H1 (cell line): ENCODE measurements around the gene BBS5. TPM values are rescaled to one million over a fixed set of nuclear protein-coding genes. Genes with fewer than 3 reads are reported as not detected.

Source experiments
- CTCF ChIA-PET: fragments of 300-600 bp; sonication (Branson Sonifier 250); formaldehyde crosslinking; loops from one replicate; lab custom pipeline; 2021; ENCODE audit not compliant: partially characterized antibody; lab: Charles Lee
- POLR2A ChIA-PET: fragments of 300-600 bp; sonication (Branson Sonifier 250); formaldehyde crosslinking; loops from one replicate; lab custom pipeline; 2021; ENCODE audit warnings: inconsistent platforms; ENCODE audit not compliant: partially characterized antibody; lab: Charles Lee
- DNase-seq, 2 experiments: peaks; one replicate each; pipeline versions ENCODE4 v3.0.0 to v3.0.0-alpha.2; 2010 to 2022; ENCODE audit warnings: low spot score in 2 of 2, low read depth in 1 of 2, mixed read lengths in 1 of 2
- FAIRE-seq: peaks from 2 replicates; lab custom pipeline; 2011; peaks lifted over from hg19 to GRCh38; lab: Jason Lieb, UNC
- H2AFZ ChIP-seq: 2 replicates; pipeline ENCODE4 v1.8.1; 2012; ENCODE audit warnings: low read length, inconsistent platforms
- H2AK5ac ChIP-seq: 2 replicates; pipeline ENCODE4 v1.6.1; 2013; ENCODE audit warnings: low read depth, low read length
- H2BK120ac ChIP-seq: replicated peaks from 2 replicates; pipeline ENCODE3; 2013; ENCODE audit warnings: low read depth, low read length, inconsistent platforms
- H2BK12ac ChIP-seq: 2 replicates; pipeline ENCODE4 v1.6.1; 2013; ENCODE audit warnings: low read depth, low read length
- H2BK15ac ChIP-seq: 2 replicates; pipeline ENCODE4 v1.6.1; 2013; ENCODE audit warnings: low read length
- H2BK20ac ChIP-seq: 2 replicates; pipeline ENCODE4 v1.6.1; 2013; ENCODE audit warnings: low read length
- H2BK5ac ChIP-seq: 2 replicates; pipeline ENCODE4 v1.6.1; 2013; ENCODE audit warnings: low read depth, low read length
- H3K14ac ChIP-seq: 2 replicates; pipeline ENCODE4 v1.6.1; 2013; ENCODE audit warnings: inconsistent platforms; ENCODE audit not compliant: insufficient read length
- H3K18ac ChIP-seq: 2 replicates; pipeline ENCODE4 v1.6.1; 2013; ENCODE audit warnings: low read length; ENCODE audit errors: extremely low read depth
- H3K23ac ChIP-seq: 2 replicates; pipeline ENCODE4 v1.6.1; 2013; ENCODE audit warnings: inconsistent platforms; ENCODE audit not compliant: insufficient read length
- H3K23me2 ChIP-seq: 2 replicates; pipeline ENCODE4 v1.6.1; 2013; ENCODE audit warnings: low read depth, low read length
- H3K27ac ChIP-seq: 2 replicates; pipeline ENCODE4 v1.6.1; 2011; ENCODE audit warnings: low read depth, low read length, inconsistent platforms
- H3K27me3 ChIP-seq, 4 experiments: replicated peaks in 1 of 4; 1 replicate in 1 of 4; 2 replicates in 3 of 4; pipeline versions ENCODE4 v1.6.1 to v1.8.1; 2011 to 2013; ENCODE audit warnings: low read length in 3 of 4, mild to moderate bottlenecking in 3 of 4, inconsistent platforms in 2 of 4, mixed read lengths in 2 of 4, moderate library complexity in 1 of 4; ENCODE audit not compliant: control insufficient read depth in 3 of 4, insufficient read depth in 3 of 4; ENCODE audit errors: extremely low read depth in 1 of 4
- H3K36me3 ChIP-seq, 4 experiments: 2 replicates each; pipeline versions ENCODE4 v1.6.1 to v1.8.1; 2011 to 2013; ENCODE audit warnings: mild to moderate bottlenecking in 4 of 4, low read length in 3 of 4, moderate library complexity in 2 of 4, control low read depth in 1 of 4, inconsistent platforms in 1 of 4; ENCODE audit not compliant: insufficient read depth in 4 of 4, control insufficient read depth in 2 of 4
- H3K4ac ChIP-seq: replicated peaks from 2 replicates; pipeline ENCODE3; 2013; ENCODE audit warnings: low read length, low read depth, mixed read lengths, inconsistent platforms; ENCODE audit not compliant: insufficient read length
- H3K4me1 ChIP-seq, 4 experiments: replicated peaks in 1 of 4; 1 replicate in 1 of 4; 2 replicates in 3 of 4; pipeline versions ENCODE4 v1.6.1 to v1.8.1; 2011 to 2013; ENCODE audit warnings: low read length in 3 of 4, inconsistent platforms in 2 of 4, mixed read lengths in 1 of 4; ENCODE audit not compliant: insufficient read depth in 4 of 4, control insufficient read depth in 3 of 4
- H3K4me2 ChIP-seq, 2 experiments: 2 replicates each; pipeline versions ENCODE4 v1.6.1 to v1.8.1; 2011 to 2013; ENCODE audit warnings: low read depth in 2 of 2, low read length in 2 of 2, control low read depth in 1 of 2, inconsistent platforms in 1 of 2, mild to moderate bottlenecking in 1 of 2; ENCODE audit not compliant: insufficient read depth in 1 of 2
- H3K4me3 ChIP-seq, 4 experiments: fragments of 200-600, 300-600 bp in 1 of 4; sonication (generic), shearing (Covaris generic), sonication (Bioruptor Twin) in 1 of 4; 2 replicates each; pipeline versions ENCODE4 v1.5.1 to v1.8.1; 2011 to 2016; ENCODE audit warnings: low read length in 4 of 4, low read depth in 3 of 4, control low read depth in 2 of 4, inconsistent platforms in 2 of 4, mild to moderate bottlenecking in 2 of 4, mixed read lengths in 1 of 4, moderate library complexity in 1 of 4; ENCODE audit not compliant: insufficient read depth in 2 of 4; ENCODE audit errors: extremely low read depth in 1 of 4
- H3K56ac ChIP-seq: replicated peaks from 2 replicates; pipeline ENCODE3; 2013; ENCODE audit warnings: low read depth, mild to moderate bottlenecking, mixed read lengths, low read length, inconsistent platforms; ENCODE audit not compliant: insufficient read length
- H3K79me1 ChIP-seq: 2 replicates; pipeline ENCODE4 v1.6.1; 2013; ENCODE audit warnings: low read depth, low read length, control low read depth
- H3K79me2 ChIP-seq, 2 experiments: 2 replicates each; pipeline versions ENCODE4 v1.6.1 to v1.8.1; 2012 to 2013; ENCODE audit warnings: low read length in 2 of 2, mild to moderate bottlenecking in 2 of 2, inconsistent platforms in 1 of 2; ENCODE audit not compliant: insufficient read depth in 2 of 2, control insufficient read depth in 1 of 2
- H3K9ac ChIP-seq, 4 experiments: replicated peaks in 1 of 4; 1 replicate in 1 of 4; 2 replicates in 3 of 4; pipeline versions ENCODE4 v1.6.1 to v1.8.1; 2011 to 2013; ENCODE audit warnings: low read depth in 3 of 4, low read length in 3 of 4, control low read depth in 2 of 4, mild to moderate bottlenecking in 2 of 4, moderate library complexity in 2 of 4, inconsistent platforms in 1 of 4; ENCODE audit errors: extremely low read depth in 1 of 4
- H3K9me3 ChIP-seq, 2 experiments: 2 replicates each; pipeline versions ENCODE4 v1.6.1 to v1.8.1; 2012 to 2013; ENCODE audit warnings: mild to moderate bottlenecking in 2 of 2, moderate library complexity in 2 of 2, control low read depth in 1 of 2, inconsistent platforms in 1 of 2, low read depth in 1 of 2, low read length in 1 of 2, mixed read lengths in 1 of 2; ENCODE audit not compliant: insufficient read depth in 2 of 2
- H4K20me1 ChIP-seq, 2 experiments: replicated peaks in 1 of 2; 2 replicates each; pipeline versions ENCODE3 to v1.8.1; 2011 to 2013; ENCODE audit warnings: inconsistent platforms in 2 of 2, low read length in 2 of 2, mild to moderate bottlenecking in 1 of 2; ENCODE audit not compliant: insufficient read depth in 2 of 2, control insufficient read depth in 1 of 2
- H4K5ac ChIP-seq: 2 replicates; pipeline ENCODE4 v1.6.1; 2013; ENCODE audit warnings: low read length, low read depth, mixed read lengths, inconsistent platforms; ENCODE audit not compliant: insufficient read length
- H4K8ac ChIP-seq: 2 replicates; pipeline ENCODE4 v1.8.0; 2013; ENCODE audit warnings: mild to moderate bottlenecking, moderate library complexity, low read length, inconsistent platforms; ENCODE audit not compliant: insufficient read depth; ENCODE audit errors: extremely low read depth
- H4K91ac ChIP-seq: replicated peaks from 2 replicates; pipeline ENCODE3; 2013; ENCODE audit warnings: low read length, mixed read lengths, inconsistent platforms; ENCODE audit not compliant: insufficient read length
- ATF3 ChIP-seq: IDR thresholded peaks from 2 replicates; pipeline ENCODE4 v1.6.1; 2011; ENCODE audit warnings: low read depth, mild to moderate bottlenecking, low read length; ENCODE audit not compliant: insufficient read depth
- JUND ChIP-seq: IDR thresholded peaks from 2 replicates; pipeline ENCODE4 v1.6.1; 2011; ENCODE audit warnings: mild to moderate bottlenecking, improper control_type of control experiment, low read length
- RFX5 ChIP-seq: IDR thresholded peaks from 2 replicates; pipeline ENCODE4 v1.6.1; 2011; ENCODE audit warnings: low read depth, low read length, improper control_type of control experiment, borderline replicate concordance
- WGBS, 2 experiments: shearing (Covaris generic) in 1 of 2; methylation state at CpG; one replicate each; pipeline versions ENCODE4 v1.1.6 to v1.1.7; 2013 to 2015; ENCODE audit warnings: low lambda C conversion rate in 2 of 2, mixed read lengths in 2 of 2, inconsistent platforms in 1 of 2, low coverage in 1 of 2, missing lambda C conversion rate in 1 of 2; ENCODE audit not compliant: insufficient replicate concordance in 2 of 2, insufficient coverage in 1 of 2, insufficient read length in 1 of 2; ENCODE audit errors: extremely low coverage in 1 of 2, missing lambda C conversion rate in 1 of 2; 5-methylcytosine and 5-hydroxymethylcytosine counted together
- polyA plus RNA-seq, 7 experiments: library from polyadenylated mRNA; depleted of rRNA in 3 of 7; stranded (reverse) in 5 of 7; unstranded in 2 of 7; fragments of >200 nt in 5 of 7; fragments of 200-250 nt in 2 of 7; gene quantifications; 1 replicate in 5 of 7; 2 replicates in 1 of 7; 4 replicates in 1 of 7; pipeline versions ENCODE4 v1.2.1 to v1.2.3, GENCODE V29; 2011 to 2013; ENCODE audit warnings: missing spikeins in 2 of 7, mixed read lengths in 2 of 7
- total RNA-seq: library from RNA; stranded (reverse); fragmentation: NEBNext Ultra II Directional; extraction: Animal tissue kit (Norgen Biotek cat#: 25700); gene quantifications from 2 replicates; pipeline ENCODE4 v1.2.1, GENCODE V29; 2021

The BBS5 gene
- total and polyA plus RNA-seq, 2 of the 8 experiments (the other 6 are each of a cell fraction or from before 2014, with no cell fraction given): 0.20 to 0.36 TPM

DNA sequence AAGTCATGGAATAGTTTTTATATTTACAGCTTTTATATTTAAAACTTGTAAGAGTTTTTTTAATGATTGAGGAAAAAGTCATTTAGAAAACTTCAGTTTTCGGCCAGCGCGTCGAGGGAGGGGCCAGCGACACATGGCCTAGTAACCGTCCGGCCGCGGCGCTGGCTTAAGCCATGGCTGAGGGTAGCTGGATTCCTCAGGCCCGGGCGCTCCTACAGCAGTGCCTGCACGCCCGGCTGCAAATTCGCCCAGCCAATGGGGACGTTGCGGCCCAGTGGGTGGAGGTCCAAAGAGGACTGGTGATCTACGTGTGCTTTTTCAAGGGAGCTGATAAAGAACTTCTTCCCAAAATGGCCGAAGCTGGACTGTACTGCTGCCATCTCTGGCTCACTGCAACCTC is 25.4 kb downstream of the BBS5 start:
- CTCF ChIA-PET: no interaction called here
- Histone ChIP-seq H2AFZ (no peak overlapping the region), H3K18ac (no peak overlapping the region), H4K20me1 (no peaks in the 10 kb centered on the region), H3K23me2 (no peaks in the 10 kb centered on the region), H3K9ac (no peak overlapping the region), H4K8ac (no peak overlapping the region), H3K4me1 (peaks cover 0 to 2% (median 0%) of the 10 kb centered on the region in 4 experiments; a peak in 1 of 7 replicates), H3K14ac (no peak overlapping the region), H3K36me3 (no peaks in the 10 kb centered on the region; a peak in 1 of 8 replicates)
- TF ChIP-seq ATF3: no peak
- TF ChIP-seq JUND: no peak
- TF ChIP-seq RFX5: no peak
- TF ChIP-seq, all 59 proteins: peak for 0
- no peak overlapping the region for H4K91ac ChIP-seq
- no peak overlapping the region for H2AK5ac ChIP-seq
- no peak overlapping the region for H3K56ac ChIP-seq
- H3K4ac ChIP-seq: no peak overlapping the region
- POLR2A ChIA-PET: no interaction called here
- no peak overlapping the region for H2BK120ac ChIP-seq
- no peak overlapping the region for H3K4me3 ChIP-seq
- H3K79me1 ChIP-seq: no peaks in the 10 kb centered on the region
- FAIRE-seq (no peak), DNase-seq (no peak)
- H2BK5ac ChIP-seq: no peak overlapping the region
- no peak overlapping the region for H2BK15ac ChIP-seq
- no peak overlapping the region for H3K27ac ChIP-seq
- H3K4me2 ChIP-seq: no peak overlapping the region
- no peaks in the 10 kb centered on the region for H3K27me3 ChIP-seq
- no peaks in the 10 kb centered on the region for H3K79me2 ChIP-seq
- no peak overlapping the region for H2BK20ac ChIP-seq
- H4K5ac ChIP-seq: no peak overlapping the region
- H2BK12ac ChIP-seq: no peak overlapping the region
- no peak overlapping the region for H3K23ac ChIP-seq
- 95% methylated on average over 16 of the region's 19 CpGs; no CpG with 5 or more reads in 1 of the 2 experiments for WGBS, 2 experiments
- H3K9me3 ChIP-seq: peaks cover 0 to 12% of the 10 kb centered on the region in 2 experiments; a peak in 1 of 4 replicates
